Measurements from ENCODE around the gene UQCRHL.

Gene UQCRHL

DNA sequence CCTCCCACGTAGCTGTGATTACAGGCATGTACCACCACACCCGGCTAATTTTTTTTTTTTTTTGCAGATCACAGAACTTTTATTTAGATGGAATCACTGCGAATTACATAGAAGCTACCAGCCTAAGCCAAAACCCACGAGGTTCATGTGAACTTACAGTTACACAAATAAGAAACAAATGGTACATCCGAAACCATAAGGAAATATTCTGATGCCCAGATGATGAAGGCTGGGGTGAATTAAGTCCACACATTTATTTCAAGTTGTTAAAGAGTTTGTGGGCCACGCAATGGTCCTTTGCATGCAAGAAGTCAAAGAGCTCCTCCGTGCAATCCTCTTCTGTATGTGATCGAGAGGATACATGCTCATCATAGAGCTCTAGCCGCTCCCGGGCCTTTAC, 328 bp downstream of the UQCRHL start:
- in situ Hi-C loops (cut with HindIII; ENCODE audit: low sequenced_read_pairs): no loop called here
- DNase-seq (ENCODE audit: low read depth, low spot score): no peak
- H3K4me3 ChIP-seq (ENCODE audit: low read depth, low read length): no peak overlapping the region
- TF ChIP-seq, protein P1, sequence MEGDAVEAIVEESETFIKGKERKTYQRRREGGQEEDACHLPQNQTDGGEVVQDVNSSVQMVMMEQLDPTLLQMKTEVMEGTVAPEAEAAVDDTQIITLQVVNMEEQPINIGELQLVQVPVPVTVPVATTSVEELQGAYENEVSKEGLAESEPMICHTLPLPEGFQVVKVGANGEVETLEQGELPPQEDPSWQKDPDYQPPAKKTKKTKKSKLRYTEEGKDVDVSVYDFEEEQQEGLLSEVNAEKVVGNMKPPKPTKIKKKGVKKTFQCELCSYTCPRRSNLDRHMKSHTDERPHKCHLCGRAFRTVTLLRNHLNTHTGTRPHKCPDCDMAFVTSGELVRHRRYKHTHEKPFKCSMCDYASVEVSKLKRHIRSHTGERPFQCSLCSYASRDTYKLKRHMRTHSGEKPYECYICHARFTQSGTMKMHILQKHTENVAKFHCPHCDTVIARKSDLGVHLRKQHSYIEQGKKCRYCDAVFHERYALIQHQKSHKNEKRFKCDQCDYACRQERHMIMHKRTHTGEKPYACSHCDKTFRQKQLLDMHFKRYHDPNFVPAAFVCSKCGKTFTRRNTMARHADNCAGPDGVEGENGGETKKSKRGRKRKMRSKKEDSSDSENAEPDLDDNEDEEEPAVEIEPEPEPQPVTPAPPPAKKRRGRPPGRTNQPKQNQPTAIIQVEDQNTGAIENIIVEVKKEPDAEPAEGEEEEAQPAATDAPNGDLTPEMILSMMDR (IDR thresholded peaks at IDR 0.05; ENCODE audit: low read depth, low read length): no peak

DNA sequence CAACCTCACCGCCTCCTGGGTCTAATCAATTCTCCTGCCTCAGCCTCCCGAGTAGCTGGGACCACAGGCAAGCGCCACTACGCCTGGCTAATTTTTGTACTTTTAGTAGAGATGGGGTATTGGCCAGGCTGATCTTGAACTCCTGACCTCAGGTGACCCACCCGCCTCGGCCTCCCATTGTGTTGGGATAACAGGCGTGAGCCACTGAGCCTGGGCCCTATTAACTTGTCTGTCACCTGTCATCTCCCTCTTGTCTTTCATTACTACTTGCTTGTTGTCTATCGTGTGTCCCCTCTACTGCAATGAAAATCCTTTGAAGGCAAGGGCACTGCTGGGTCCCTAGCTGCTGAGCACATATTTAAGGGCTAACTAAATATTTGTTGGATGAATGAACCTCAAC, 3.4 kb downstream of the UQCRHL start:
- DNase-seq (ENCODE audit: low read depth, low spot score): no peak
- in situ Hi-C loops (cut with HindIII; ENCODE audit: low sequenced_read_pairs): no loop called here
- TF ChIP-seq, protein P1 (IDR thresholded peaks at IDR 0.05; ENCODE audit: low read depth, low read length): no peak
- no peak overlapping the region for H3K4me3 ChIP-seq (ENCODE audit: low read depth, low read length)

DNA sequence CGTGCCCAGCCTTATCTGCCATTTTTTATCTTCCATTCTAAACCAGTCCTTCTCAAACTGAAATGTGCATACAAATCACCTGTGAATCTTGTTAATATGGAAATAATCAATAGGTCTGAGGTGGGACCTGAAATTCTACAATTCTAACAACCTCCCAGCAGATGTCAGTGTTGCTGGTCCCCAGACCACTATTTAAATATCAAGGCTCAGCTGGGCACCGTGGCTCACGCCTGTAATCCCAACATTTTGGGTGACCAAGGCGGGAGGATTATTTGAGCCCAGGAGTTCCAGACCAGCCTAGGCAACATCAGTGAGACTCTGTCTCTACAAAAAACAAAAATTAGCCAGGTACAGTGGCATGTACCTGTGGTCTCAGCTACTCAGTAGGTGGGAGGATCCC, 4.1 kb downstream of the UQCRHL start:
- DNase-seq (ENCODE audit: low read depth, low spot score): peak; percentile 36
- in situ Hi-C loops (cut with HindIII; ENCODE audit: low sequenced_read_pairs): no loop called here
- no peak overlapping the region for H3K4me3 ChIP-seq (ENCODE audit: low read depth, low read length)
- TF ChIP-seq, protein P1 (IDR thresholded peaks at IDR 0.05; ENCODE audit: low read depth, low read length): peak; percentile 45

DNA sequence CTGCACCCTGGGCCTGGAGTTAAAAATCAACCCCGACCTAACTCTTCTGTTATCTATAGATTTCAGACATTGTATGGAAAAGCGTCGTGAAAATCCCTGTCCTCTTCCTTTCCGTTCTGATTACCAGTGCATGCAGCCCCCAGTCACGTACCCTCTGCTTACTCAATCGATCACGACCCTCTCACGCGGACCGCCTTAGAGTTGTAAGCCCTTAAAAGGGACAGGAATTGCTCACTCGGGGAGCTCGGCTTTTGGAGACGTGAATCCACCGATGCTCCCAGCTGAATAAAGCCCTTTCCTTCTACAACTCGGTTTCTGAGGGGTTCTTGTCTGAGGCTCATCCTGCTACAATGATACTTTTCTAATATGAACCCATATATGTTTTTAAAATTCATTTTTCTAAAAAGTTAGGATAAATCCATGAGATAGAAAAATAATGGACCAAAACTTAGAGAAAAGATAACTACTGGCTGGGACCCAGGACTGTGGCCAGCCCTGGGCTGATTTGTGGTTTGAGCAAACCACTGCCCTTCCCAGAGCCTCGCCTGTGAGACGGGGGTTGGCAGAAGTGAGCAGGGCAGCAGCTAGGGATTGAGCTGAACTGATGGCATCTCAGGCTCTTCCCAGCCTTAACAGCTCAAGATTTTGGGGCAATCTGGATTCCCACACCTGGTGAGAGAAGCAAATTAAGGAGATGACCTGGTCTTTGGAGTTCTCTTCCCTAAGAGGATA, 5.0 kb downstream of the UQCRHL start:
- in situ Hi-C loops (cut with HindIII; ENCODE audit: low sequenced_read_pairs): no loop called here
- TF ChIP-seq, protein P1 (IDR thresholded peaks at IDR 0.05; ENCODE audit: low read depth, low read length): no peak
- H3K4me3 ChIP-seq (ENCODE audit: low read depth, low read length): no peak overlapping the region
- peak; percentile 52 for DNase-seq (ENCODE audit: low read depth, low spot score)

DNA sequence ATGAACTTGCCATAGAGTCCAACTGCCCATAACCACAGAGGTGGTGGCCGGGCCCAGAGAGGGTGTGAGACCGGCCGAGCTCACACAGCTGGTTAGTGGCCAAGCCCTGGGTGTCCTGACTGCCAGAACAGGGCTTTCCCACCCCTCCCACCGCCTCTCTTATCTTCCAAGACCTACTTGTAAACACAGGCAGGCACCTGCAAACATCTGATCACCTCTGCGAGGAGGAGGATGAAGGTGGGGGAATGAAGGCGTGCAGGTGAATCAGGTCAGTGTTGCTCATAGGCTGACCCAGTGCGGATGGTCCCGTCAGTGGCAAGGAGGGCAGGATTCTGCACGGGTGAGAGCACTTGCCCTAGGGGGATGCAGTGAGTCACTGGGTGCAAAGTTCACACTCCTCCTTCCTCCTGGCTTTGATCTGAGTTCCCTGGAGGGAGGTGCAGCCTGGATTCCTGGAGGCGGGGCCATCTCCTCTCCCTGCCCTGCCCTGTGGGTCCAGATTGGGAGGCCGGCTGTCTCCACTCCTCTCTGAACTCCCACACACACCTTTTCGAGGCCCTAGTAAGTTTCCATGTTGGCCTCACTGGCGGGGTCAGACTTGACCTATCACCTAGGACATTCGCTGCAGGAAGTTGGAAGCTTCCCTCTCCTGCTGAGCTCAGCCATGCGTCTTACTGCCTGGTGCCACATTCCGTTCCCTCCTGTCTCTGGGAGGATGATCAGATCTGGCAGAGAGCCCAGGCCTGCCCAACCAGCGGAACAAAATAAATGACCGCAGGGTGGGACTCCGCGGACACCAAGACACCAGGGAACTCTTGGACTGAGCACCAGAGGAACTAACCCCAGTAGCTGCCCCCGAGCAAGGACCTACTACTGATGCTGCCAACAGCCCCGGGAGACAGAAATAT, 7.3 kb downstream of the UQCRHL start:
- TF ChIP-seq, protein P1 (IDR thresholded peaks at IDR 0.05; ENCODE audit: low read depth, low read length): no peak
- in situ Hi-C loops (cut with HindIII; ENCODE audit: low sequenced_read_pairs): no loop called here
- no peak overlapping the region for H3K4me3 ChIP-seq (ENCODE audit: low read depth, low read length)
- peak; percentile 29 for DNase-seq (ENCODE audit: low read depth, low spot score)

DNA sequence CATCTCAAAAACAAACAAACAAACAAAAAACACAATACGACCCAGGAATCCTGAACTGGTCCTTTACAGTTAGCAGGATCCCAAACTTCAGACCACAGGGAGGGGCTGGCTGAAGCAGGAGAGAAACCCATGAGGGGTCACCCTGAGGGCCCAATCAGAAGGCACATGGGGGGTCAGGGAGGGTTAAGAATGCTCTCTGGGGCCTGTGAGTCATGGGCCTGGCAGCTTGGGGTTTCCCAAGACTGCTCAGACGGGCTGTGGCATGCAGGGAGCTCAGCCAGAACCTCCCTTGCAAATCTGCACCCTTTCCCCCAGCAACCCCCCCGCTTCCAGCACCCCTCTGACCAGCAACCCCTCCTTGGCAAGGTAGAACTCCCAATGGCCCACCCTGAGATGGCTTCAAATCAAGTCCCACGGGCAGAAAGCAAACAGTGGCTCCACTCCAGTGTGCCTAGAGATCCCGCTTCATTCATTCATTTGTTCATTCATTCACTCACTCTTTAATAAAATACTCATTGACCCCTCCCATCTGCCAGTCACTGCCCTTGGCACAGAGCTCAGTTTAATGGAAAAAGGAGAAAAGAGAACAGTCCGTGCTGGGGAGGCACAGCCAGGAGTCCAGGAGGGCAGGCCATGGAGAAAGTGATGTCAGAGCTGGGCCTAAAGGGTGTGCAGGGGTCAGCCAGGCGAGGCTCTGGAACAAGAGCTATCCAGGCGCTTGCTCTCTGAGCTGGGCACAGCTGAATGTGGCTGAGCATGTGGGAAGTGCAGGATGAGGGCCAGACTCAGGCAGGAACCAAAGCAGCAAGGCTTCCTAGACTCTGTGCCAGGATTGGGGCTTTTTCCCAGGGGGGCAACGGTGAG, 8.2 kb downstream of the UQCRHL start:
- no peak overlapping the region for H3K4me3 ChIP-seq (ENCODE audit: low read depth, low read length)
- in situ Hi-C loops (cut with HindIII; ENCODE audit: low sequenced_read_pairs): no loop called here
- peak; percentile 95 for DNase-seq (ENCODE audit: low read depth, low spot score)
- TF ChIP-seq, protein P1 (IDR thresholded peaks at IDR 0.05; ENCODE audit: low read depth, low read length): no peak

Measured in astrocyte of the spinal cord (primary cell).